ENCODE results near the gene LSP1.

- TF ChIP-seq, protein P1, sequence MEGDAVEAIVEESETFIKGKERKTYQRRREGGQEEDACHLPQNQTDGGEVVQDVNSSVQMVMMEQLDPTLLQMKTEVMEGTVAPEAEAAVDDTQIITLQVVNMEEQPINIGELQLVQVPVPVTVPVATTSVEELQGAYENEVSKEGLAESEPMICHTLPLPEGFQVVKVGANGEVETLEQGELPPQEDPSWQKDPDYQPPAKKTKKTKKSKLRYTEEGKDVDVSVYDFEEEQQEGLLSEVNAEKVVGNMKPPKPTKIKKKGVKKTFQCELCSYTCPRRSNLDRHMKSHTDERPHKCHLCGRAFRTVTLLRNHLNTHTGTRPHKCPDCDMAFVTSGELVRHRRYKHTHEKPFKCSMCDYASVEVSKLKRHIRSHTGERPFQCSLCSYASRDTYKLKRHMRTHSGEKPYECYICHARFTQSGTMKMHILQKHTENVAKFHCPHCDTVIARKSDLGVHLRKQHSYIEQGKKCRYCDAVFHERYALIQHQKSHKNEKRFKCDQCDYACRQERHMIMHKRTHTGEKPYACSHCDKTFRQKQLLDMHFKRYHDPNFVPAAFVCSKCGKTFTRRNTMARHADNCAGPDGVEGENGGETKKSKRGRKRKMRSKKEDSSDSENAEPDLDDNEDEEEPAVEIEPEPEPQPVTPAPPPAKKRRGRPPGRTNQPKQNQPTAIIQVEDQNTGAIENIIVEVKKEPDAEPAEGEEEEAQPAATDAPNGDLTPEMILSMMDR (IDR thresholded peaks at IDR 0.05; ENCODE audit: insufficient read depth, low read length) = no peak
- TF ChIP-seq REST (IDR thresholded peaks at IDR 0.05; ENCODE audit: insufficient replicate concordance, low read depth) = no peak
- no peak for TF ChIP-seq POLR2AphosphoS5 (IDR thresholded peaks at IDR 0.05; ENCODE audit: low read depth)
- no peak for TF ChIP-seq GABPA (IDR thresholded peaks at IDR 0.05; ENCODE audit: low read depth)
- no peak for TF ChIP-seq SPI1 (IDR thresholded peaks at IDR 0.05; ENCODE audit: borderline replicate concordance, low read depth)
Measured at GRCh38 chr11:1892116-1892515, 39.2 kb downstream of the LSP1 start.
